Right cardiac atrium (tissue), 5 donors: ENCODE measurements around the gene CFAP46. TPM values are rescaled to one million over a fixed set of nuclear protein-coding genes. Genes with fewer than 3 reads are reported as not detected.
"Not testable (repeated sequence)": the region's sequence is repeated elsewhere in the genome, so short reads cannot be mapped to it uniquely, and the experiment has no call there.

Experiments
- ATAC-seq, 2 donors: fragments of 200-7000 bp; cut with Tn5 transposase; one replicate each; pipeline versions ENCODE4 v1.8.0 to v1.9.1; 2020; ENCODE audit warnings: moderate library complexity in 2 of 2, mild to moderate bottlenecking in 1 of 2
- DNase-seq, 3 donors: peaks; one replicate each; pipeline ENCODE4 v3.0.0-alpha.2; 2020
- H3K27ac ChIP-seq: one replicate; pipeline ENCODE4 v1.5.1; 2013; ENCODE audit warnings: mild to moderate bottlenecking, low read length, control low read depth, moderate library complexity
- H3K27me3 ChIP-seq: one replicate; pipeline ENCODE4 v1.6.1; 2013; ENCODE audit not compliant: control insufficient read depth, insufficient read depth
- H3K4me1 ChIP-seq: one replicate; pipeline ENCODE4 v1.6.1; 2013; ENCODE audit warnings: low read length; ENCODE audit not compliant: control insufficient read depth, insufficient read depth
- H3K4me3 ChIP-seq: one replicate; pipeline ENCODE4 v1.5.1; 2013; ENCODE audit warnings: low read length, control low read depth
- H3K9me3 ChIP-seq: one replicate; pipeline ENCODE4 v1.6.1; 2013; ENCODE audit warnings: low read length; ENCODE audit not compliant: control insufficient read depth
- WGBS: extraction: QIAGEN DNeasy Blood & Tissue Kit; methylation state at CpG from one replicate; pipeline ENCODE4 v1.1.7; 2013; 5-methylcytosine and 5-hydroxymethylcytosine counted together
- intact Hi-C, 4 donors: fragments of 100-400 bp; cut with DNase I; formaldehyde crosslinking; loops; one replicate each; pipeline versions ENCODE4 v1.11.0 to v1.14.0; 2022 to 2023
- polyA plus RNA-seq: library from polyadenylated mRNA; stranded (reverse); fragments of 200-250 nt; gene quantifications from one replicate; pipeline ENCODE4 v1.2.3, GENCODE V29; 2013
- total RNA-seq, 4 donors: library from RNA; stranded (reverse); fragmentation: NEBNext Ultra II Directional; extraction: Animal tissue kit (Norgen Biotek cat#: 25700); gene quantifications; one replicate each; pipeline ENCODE4 v1.2.1, GENCODE V29; 2021
- donor health status: healthy with polysubstance abuse.
- donor health status: DM: no; HTN: yes; CAD: no.
- donor health status: DM: no; HTN: no; CAD: no.
- donor health status: DM: no; HTN: yes; CAD: no; lungs with severe emphysema.
- donor health status: DM: yes; HTN: yes; CAD: no.

The CFAP46 gene
- total and polyA plus RNA-seq, 5 donors, result 1.00 to 1.8 (median 1.6) TPM

DNA sequence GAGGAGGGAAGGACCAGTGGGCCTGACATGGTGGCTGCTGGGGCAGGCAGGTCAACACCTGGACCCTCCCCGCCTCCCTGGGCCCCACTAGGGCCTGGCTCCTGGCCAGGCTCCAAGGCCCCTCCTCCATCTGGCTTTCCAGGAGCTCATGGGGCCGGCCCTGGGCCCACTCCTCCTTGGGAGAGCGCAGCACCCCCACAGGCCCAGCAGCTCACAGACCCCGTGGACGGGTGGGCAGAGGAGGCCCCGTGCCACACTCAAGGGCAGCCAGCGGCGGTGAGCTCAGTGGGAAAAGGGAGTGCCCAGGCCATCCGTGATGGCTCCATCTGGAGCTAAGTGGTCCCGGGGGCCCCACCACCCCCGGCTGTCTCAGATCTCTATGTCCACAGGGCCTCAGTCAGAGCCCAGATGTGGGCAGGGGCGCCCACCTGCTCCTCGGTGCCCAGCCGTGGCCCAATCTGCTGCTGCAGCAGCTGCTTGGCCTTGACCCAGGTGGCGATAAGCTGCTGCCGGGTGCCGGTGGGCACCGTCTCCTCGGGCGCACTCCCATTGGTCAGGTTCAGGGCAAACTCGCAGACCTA is 32.8 kb downstream of the CFAP46 start:
- 85% methylated on average over 21 of the region's 21 CpGs for WGBS
- Histone ChIP-seq H3K4me1 (no peaks in the 10 kb centered on the region), H3K9me3 (no peaks in the 10 kb centered on the region), H3K4me3 (no peak overlapping the region), H3K27ac (no peak overlapping the region), H3K27me3 (no peaks in the 10 kb centered on the region)
- peak in 1 of 2 donors; percentile 12 for ATAC-seq
- intact Hi-C loops, result no loop called here
- peak in 2 of 3 donors; percentile 33 to 52 for DNase-seq

DNA sequence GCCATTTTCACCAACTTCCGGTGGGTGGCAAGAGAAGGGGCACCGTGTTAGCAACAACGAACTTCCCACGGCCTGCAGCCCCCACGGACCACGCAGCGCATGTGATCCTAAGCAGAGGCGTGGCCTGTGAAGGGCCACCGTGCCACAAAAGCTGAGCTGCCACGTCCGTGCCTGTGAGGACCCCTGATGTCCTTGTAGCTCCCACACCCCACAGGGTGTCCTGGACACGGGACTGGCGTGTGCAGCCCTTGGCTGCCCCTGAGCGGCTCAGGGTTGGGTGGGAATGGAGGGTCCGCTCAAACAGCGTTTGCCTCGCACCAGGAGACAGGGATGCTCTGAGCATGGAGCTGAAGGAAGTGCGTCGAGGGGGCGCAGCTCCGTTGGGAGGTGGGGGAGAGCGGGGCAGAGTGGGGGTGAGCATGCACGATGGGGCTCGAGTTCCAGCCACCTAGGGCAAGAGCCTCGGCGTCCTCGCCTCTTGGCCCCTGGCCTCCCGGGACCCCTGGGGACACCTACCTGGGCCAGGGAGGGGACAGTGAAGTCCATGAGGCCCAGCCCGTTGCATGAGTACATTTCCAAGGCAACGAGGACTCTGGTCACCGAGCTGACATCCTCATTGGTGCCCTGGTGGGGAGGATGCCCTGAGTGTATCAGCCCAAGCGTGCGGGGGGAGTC is 33.6 kb downstream of the CFAP46 start:
- intact Hi-C loops, result no loop called here
- Histone ChIP-seq H3K4me3 (no peak overlapping the region), H3K27me3 (no peaks in the 10 kb centered on the region), H3K9me3 (no peaks in the 10 kb centered on the region), H3K27ac (no peak overlapping the region), H3K4me1 (no peaks in the 10 kb centered on the region)
- WGBS, result 92% methylated on average over 33 of the region's 33 CpGs
- ATAC-seq (no peak), DNase-seq (peak in 2 of 3 donors; percentile 29 to 31)

DNA sequence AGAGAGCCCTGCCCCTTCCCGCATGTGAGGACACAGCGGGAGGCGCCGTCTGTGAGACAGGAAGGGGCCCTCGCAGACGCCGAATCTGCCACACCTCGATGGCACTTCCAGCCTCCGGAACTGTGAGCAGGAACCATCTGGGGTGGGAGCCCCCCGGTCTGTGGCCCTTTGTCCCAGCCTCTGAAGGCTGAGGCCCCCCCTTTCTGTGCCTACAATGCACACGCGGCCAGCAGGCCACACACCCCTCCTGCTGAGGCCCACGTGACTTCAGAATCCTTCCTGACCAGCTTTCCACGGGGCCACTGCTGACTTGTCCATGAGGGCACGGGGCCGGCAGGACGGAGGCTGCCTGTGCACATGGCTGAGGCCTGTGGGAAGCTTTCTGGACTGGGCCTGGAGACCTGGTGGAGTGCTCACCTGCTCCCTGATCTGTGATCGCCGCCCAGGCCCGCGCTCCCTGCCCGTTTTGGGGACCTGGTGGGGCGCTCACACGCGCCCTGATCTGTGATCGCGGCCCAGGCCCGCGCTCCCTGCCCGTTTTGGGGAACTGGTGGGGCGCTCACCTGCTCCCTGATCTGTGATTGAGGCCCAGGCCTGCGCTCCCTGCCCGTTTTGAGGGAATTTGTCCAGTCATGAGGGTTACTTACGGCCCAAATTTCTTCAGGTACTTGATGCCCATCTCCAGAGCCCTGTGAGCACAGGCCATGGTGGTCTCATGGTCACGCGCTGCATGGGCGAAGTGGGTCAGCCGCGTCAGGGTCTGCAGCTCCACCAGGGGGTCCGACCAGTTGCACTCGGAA is 34.3 kb downstream of the CFAP46 start:
- Histone ChIP-seq H3K27ac (no peak overlapping the region), H3K27me3 (no peaks in the 10 kb centered on the region), H3K4me3 (no peak overlapping the region), H3K9me3 (no peaks in the 10 kb centered on the region), H3K4me1 (no peaks in the 10 kb centered on the region)
- intact Hi-C loops, result no loop called here
- 86% methylated on average over 41 of the region's 41 CpGs for WGBS
- no peak for ATAC-seq
- peak in 2 of 3 donors; percentile 32 to 48 for DNase-seq

DNA sequence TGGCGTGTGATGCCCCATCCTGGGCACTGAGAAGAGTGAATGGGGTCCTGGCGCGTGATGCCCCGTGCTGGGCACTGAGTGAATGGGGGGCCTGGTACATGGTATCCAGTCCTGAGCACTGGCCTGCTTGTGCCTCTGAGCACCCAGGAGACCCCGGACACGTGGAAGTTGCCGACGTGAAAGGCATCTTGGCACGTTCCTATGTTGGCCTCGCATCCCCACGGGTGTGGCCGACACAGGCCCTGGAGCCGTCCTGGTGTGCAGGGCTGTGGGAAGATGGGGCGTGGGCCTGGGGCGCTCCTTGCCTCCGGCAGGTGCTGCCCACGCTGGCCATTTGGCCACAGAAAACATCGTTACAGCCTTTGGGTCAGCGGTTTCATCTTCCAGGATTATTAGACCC is 35.5 kb downstream of the CFAP46 start:
- H3K4me3 ChIP-seq, result no peak overlapping the region
- H3K4me1 ChIP-seq, result no peaks in the 10 kb centered on the region
- ATAC-seq (no peak), DNase-seq (peak in 2 of 3 donors; percentile 27 to 43)
- no peak overlapping the region for H3K27ac ChIP-seq
- H3K9me3 ChIP-seq, result no peaks in the 10 kb centered on the region
- intact Hi-C loops, result no loop called here
- no peaks in the 10 kb centered on the region for H3K27me3 ChIP-seq
- 91% methylated on average over 19 of the region's 19 CpGs for WGBS

DNA sequence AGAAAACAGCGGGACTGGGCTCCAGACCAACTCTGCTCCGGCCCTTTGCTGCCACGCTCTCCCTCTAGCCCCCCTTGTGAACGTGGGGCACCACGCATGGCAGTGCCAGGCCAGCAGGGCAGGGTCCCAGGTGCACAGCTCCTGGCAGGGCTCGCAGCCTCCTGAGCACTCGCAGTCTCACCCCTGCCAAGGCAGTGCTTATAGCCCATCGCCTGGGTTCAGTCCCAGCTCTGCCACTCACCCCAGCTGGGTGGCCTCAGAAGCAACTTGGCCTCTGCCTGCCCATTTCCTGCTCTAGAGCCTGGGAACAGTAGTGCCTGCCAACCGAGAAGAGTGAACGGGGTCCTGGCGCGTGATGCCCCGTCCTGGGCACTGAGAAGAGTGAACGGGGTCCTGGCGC is 36.3 kb downstream of the CFAP46 start:
- ATAC-seq (no peak), DNase-seq (peak in 1 of 3 donors; percentile 28)
- H3K27ac ChIP-seq, result no peak overlapping the region
- WGBS, result 96% methylated on average over 15 of the region's 15 CpGs
- H3K9me3 ChIP-seq, result no peaks in the 10 kb centered on the region
- H3K27me3 ChIP-seq, result no peaks in the 10 kb centered on the region
- intact Hi-C loops, result no loop called here
- H3K4me3 ChIP-seq, result no peak overlapping the region
- no peaks in the 10 kb centered on the region for H3K4me1 ChIP-seq

DNA sequence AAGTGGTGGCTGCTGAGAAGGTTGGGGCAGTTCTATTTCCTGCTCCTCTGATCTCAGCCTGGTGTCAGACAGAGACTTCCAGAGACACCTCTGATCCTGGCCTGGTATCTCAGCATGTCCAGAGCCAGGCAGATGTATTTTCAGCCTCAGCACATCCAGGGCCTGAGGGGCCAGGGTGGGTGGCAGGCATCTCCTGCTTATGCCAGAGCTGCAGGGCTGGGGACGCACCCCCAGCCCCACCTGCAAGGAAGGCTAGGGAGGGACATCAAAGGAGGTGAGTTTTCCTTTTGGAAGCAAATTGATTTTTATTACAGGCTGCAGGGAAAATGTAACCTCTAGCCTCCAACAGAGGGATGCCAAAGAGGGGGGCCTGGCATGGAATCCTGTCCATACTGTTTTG is 36.7 kb downstream of the CFAP46 start:
- Histone ChIP-seq H3K4me1 (no peaks in the 10 kb centered on the region), H3K4me3 (no peak overlapping the region), H3K9me3 (no peaks in the 10 kb centered on the region), H3K27me3 (no peaks in the 10 kb centered on the region), H3K27ac (no peak overlapping the region)
- intact Hi-C loops, result no loop called here
- ATAC-seq (no peak), DNase-seq (peak in 1 of 3 donors; percentile 21)
- WGBS, result 95% methylated on average over 1 of the region's 1 CpG

DNA sequence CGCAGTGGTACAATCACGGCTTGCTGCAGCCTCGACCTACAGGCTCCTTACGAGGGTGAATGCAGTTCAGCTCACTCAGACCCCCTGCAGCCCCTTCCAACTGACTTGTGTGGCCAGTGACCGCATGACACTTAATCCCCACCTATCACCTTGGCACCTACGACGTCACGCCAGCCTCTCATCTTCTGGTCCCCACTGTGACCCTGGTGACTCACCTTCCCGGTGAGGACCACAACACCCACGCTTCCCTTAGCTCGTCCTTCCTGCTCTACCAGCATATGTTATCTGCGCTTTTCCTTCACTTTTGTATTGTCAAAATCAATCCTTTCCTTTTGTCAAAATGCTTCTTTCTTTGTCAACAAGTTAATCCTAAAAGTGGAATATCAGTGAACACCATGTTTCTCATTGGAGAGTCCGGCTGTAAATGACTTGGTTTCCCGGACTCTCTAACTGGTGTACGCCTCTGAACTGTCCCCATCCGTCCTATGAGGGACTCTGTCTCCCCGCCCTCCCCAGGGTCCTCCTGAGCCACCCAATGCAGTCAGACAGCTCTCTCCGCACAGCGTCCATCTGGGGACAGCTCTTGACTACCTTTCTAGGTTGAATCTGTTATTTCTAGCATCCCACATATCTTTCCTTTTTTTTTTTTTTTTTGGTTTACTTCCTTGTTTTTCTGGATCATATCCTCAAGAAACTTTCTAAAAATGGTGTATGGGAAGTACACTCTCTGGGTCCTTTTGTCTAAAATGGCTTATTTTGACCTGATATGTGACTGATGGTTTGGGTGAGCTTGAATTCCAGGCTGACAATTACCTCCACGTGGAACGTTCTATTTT is 37.3 kb downstream of the CFAP46 start:
- ATAC-seq (no peak), DNase-seq (peak in 1 of 3 donors; percentile 13)
- intact Hi-C loops, result no loop called here
- WGBS, result 76% methylated on average over 21 of the region's 21 CpGs
- Histone ChIP-seq H3K27ac (no peak overlapping the region), H3K9me3 (no peaks in the 10 kb centered on the region), H3K27me3 (no peaks in the 10 kb centered on the region), H3K4me3 (no peak overlapping the region), H3K4me1 (no peaks in the 10 kb centered on the region)

DNA sequence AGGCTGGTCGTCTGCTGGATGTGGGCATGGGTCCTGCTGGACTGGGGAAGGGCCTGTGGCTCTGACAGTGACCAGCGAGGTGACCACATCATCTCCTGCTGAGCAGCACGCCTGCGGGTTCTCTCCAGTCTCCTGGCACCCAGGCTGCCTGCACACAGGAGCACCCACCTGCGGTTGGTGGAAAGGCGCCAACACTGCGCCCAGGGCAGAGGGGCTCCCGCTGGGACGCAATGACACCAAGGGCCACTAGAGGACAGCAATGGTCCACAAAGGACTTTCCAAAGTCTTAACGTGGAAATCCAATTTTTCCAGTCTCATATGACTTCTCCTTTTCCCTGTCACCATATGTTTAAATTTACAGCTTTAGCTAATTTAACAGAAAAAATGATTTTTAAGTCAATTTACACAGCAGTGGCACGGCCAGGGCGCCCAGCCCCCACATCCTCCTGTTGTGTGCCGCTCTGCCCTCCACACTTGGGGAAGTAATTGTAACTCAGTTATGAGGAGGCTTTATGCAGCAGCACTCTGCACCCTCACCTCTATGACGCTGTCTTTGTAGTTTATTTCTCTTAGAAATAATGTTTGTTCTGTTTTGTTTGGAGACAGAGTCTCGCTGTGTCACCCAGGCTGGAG is 38.1 kb downstream of the CFAP46 start:
- intact Hi-C loops, result no loop called here

DNA sequence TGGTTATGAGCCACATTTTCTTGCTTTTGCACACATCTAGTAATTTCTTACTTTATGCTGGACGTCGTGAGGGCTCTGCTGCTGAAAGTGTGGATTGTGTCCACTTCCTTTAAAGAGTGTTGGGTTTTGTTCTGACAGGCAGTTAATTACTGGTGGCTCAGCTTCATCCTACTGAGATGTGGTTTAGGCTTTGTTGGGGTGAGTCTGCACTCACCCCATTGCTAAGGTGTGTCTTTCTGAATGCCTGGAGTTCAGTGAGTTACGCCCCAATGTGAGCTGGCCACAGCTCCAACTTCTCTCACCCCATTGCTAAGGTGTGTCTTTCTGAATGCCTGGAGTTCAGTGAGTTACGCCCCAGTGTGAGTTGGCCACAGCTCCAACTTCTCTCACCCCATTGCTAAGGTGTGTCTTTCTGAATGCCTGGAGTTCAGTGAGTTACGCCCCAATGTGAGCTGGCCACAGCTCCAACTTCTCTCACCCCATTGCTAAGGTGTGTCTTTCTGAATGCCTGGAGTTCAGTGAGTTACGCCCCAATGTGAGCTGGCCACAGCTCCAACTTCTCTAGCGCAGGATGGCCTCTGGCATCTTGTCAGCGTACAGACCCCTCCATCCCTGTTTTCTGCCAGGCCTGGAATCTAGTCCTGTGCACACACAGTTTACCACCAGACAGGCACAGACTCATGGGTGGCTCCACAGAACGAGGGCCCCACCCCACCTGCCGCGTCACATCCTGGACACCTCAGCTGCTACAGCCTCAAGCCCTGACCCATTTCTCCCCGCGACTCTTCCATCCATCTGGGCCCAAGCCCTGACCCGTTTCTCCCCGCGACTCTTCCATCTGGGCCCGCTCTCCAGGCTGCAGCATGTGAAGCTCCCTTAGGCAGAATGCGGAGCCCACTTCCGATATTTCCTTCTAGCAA is 39.5 kb downstream of the CFAP46 start:
- DNase-seq, result peak in 1 of 3 donors; percentile 7
- WGBS, result 87% methylated on average over 19 of the region's 19 CpGs
- H3K27ac ChIP-seq, H3K9me3 ChIP-seq, H3K4me3 ChIP-seq, H3K4me1 ChIP-seq, ATAC-seq, H3K27me3 ChIP-seq, intact Hi-C loops: not testable (repeated sequence)

More for the DNA sequence above, 38.1 kb downstream of the CFAP46 start:
- H3K27me3 ChIP-seq, result no peaks in the 10 kb centered on the region
- ATAC-seq (peak in 1 of 2 donors; percentile 21), DNase-seq (peak in 2 of 3 donors; percentile 38 to 67)
- no peak overlapping the region for H3K27ac ChIP-seq
- no peak overlapping the region for H3K4me3 ChIP-seq
- H3K4me1 ChIP-seq, result no peaks in the 10 kb centered on the region
- 33% methylated on average over 15 of the region's 15 CpGs for WGBS
- H3K9me3 ChIP-seq, result no peaks in the 10 kb centered on the region
